A549 (cell line): ENCODE measurements around the gene DENND10. TPM values are rescaled to one million over a fixed set of nuclear protein-coding genes. Genes with fewer than 3 reads are reported as not detected.

Source experiments
- ATAC-seq, 2 experiments: fragments of 200-7000 bp in 1 of 2; fragments of >200 bp in 1 of 2; cut with Nextera tagmentation in 1 of 2; cut with Tn5 transposase in 1 of 2; 3 replicates each; pipeline versions ENCODE4 v1.8.0 to v1.9.1; 2018 to 2020; ENCODE audit warnings: mild to moderate bottlenecking in 1 of 2, moderate library complexity in 1 of 2
- CTCF ChIA-PET: fragments of 300-600 bp; sonication (Branson Sonifier 250); formaldehyde crosslinking; extraction: SDS; loops from one replicate; lab custom pipeline; 2021; ENCODE audit warnings: antibody characterized with exemption, inconsistent platforms; lab: Yijun Ruan, JAX
- POLR2A ChIA-PET: fragments of 350-600 bp; formaldehyde crosslinking; extraction: SDS; loops from one replicate; lab custom pipeline; 2021; ENCODE audit warnings: antibody characterized with exemption, inconsistent platforms; lab: Yijun Ruan, JAX
- DNase-seq, 2 experiments: peaks; one replicate each; pipeline versions ENCODE4 v3.0.0 to v3.0.0-alpha.2; 2011 to 2016; ENCODE audit warnings: low read depth in 1 of 2, low spot score in 1 of 2
- FAIRE-seq: peaks from 2 replicates; lab custom pipeline; 2011; peaks lifted over from hg19 to GRCh38; lab: Jason Lieb, UNC
- H3K27ac ChIP-seq, 2 experiments: fragments of >200 bp; sonication (Bioruptor Twin); formaldehyde crosslinking; 3 replicates each; pipeline ENCODE4 v1.5.1; 2016 to 2017
- H3K4me1 ChIP-seq: fragments of >200 bp; sonication (Bioruptor Twin); formaldehyde crosslinking; 3 replicates; pipeline ENCODE4 v1.6.1; 2016
- H3K4me2 ChIP-seq: fragments of >200 bp; sonication (Bioruptor Twin); formaldehyde crosslinking; 3 replicates; pipeline ENCODE4 v1.6.1; 2016
- H3K4me3 ChIP-seq: fragments of >200 bp; sonication (Bioruptor Twin); formaldehyde crosslinking; 3 replicates; pipeline ENCODE4 v1.5.1; 2016
- H3K9me3 ChIP-seq: fragments of >200 bp; sonication (Bioruptor Twin); formaldehyde crosslinking; 3 replicates; pipeline ENCODE4 v1.6.1; 2016
- CHD2 ChIP-seq: fragments of 150-350 bp; IDR thresholded peaks from 2 replicates; pipeline ENCODE4 v1.6.1; 2014; ENCODE audit warnings: low read length; ENCODE audit not compliant: partially characterized antibody
- E2F6 ChIP-seq: IDR thresholded peaks from 2 replicates; pipeline ENCODE4 v1.6.1; 2012; ENCODE audit warnings: low read depth, borderline replicate concordance
- EHMT2 ChIP-seq: fragments of 200-600 bp; sonication (generic); IDR thresholded peaks from 2 replicates; pipeline ENCODE4 v1.6.1; 2016; ENCODE audit warnings: antibody characterized with exemption, low read depth, mild to moderate bottlenecking, moderate library complexity
- ESRRA ChIP-seq: fragments of 150-350 bp; IDR thresholded peaks from 2 replicates; pipeline ENCODE4 v1.6.1; 2014; ENCODE audit warnings: mild to moderate bottlenecking, low read length, borderline replicate concordance
- FOSL2 ChIP-seq, 2 experiments: fragments of 450-650 bp in 1 of 2; fragments of >200 bp in 1 of 2; sonication (Bioruptor Twin) in 1 of 2; formaldehyde crosslinking; IDR thresholded peaks; 2 replicates each; pipeline versions ENCODE4 v1.5.0 to v1.6.1; 2016 to 2020; ENCODE audit warnings: mild to moderate bottlenecking in 1 of 2, moderate library complexity in 1 of 2
- HDAC2 ChIP-seq: fragments of 200-600 bp; sonication (generic); IDR thresholded peaks from 2 replicates; pipeline ENCODE4 v1.6.1; 2016
- HOXB5 ChIP-seq: fragments of 250-450 bp; sonication (Bioruptor Pico); IDR thresholded peaks from 2 replicates; pipeline ENCODE4 v1.5.0; 2020; ENCODE audit warnings: mild to moderate bottlenecking, moderate library complexity
- NPAS2 ChIP-seq: fragments of 250-450 bp; sonication (Bioruptor Pico); IDR thresholded peaks from 2 replicates; pipeline ENCODE4 v1.8.0; 2022; ENCODE audit warnings: mild to moderate bottlenecking, moderate library complexity, borderline replicate concordance
- POLR2A ChIP-seq: IDR thresholded peaks from 2 replicates; pipeline ENCODE4 v1.6.1; 2012; ENCODE audit warnings: mild to moderate bottlenecking, low read length
- RCOR1 ChIP-seq: fragments of 150-350 bp; IDR thresholded peaks from 2 replicates; pipeline ENCODE4 v1.6.1; 2014; ENCODE audit warnings: antibody characterized with exemption, low read length, low read depth
- REST ChIP-seq: fragments of 200-600 bp; sonication (generic); IDR thresholded peaks from 2 replicates; pipeline ENCODE4 v1.6.1; 2016; ENCODE audit warnings: antibody characterized with exemption, mild to moderate bottlenecking, moderate library complexity
- RFX5 ChIP-seq: fragments of 450-650 bp; IDR thresholded peaks from 2 replicates; pipeline ENCODE4 v1.7.1; 2014; ENCODE audit warnings: antibody characterized with exemption, mild to moderate bottlenecking, moderate library complexity
- RNF2 ChIP-seq: fragments of 200-600 bp; sonication (generic); IDR thresholded peaks from 2 replicates; pipeline ENCODE4 v1.6.1; 2016; ENCODE audit warnings: low read depth, mild to moderate bottlenecking, antibody characterized with exemption, moderate library complexity, borderline replicate concordance
- SREBF2 ChIP-seq: fragments of 450-650 bp; IDR thresholded peaks from 2 replicates; pipeline ENCODE4 v1.6.1; 2014; ENCODE audit warnings: mild to moderate bottlenecking, moderate library complexity
- TFCP2L1 ChIP-seq: fragments of 250-450 bp; sonication (Bioruptor Pico); IDR thresholded peaks from 2 replicates; pipeline ENCODE4 v1.5.0; 2021; ENCODE audit warnings: mild to moderate bottlenecking
- TP53 ChIP-seq: fragments of 250-450 bp; sonication (Bioruptor Pico); IDR thresholded peaks from 2 replicates; pipeline ENCODE4 v1.5.0; 2021; ENCODE audit warnings: mild to moderate bottlenecking, moderate library complexity
- ZFP36 ChIP-seq: fragments of 450-650 bp; IDR thresholded peaks from 2 replicates; pipeline ENCODE4 v1.6.1; 2014; ENCODE audit warnings: borderline replicate concordance; ENCODE audit not compliant: partially characterized antibody
- ZNF302 ChIP-seq: fragments of 250-450 bp; sonication (Bioruptor Pico); IDR thresholded peaks from 2 replicates; pipeline ENCODE4 v1.9.0; 2021; ENCODE audit warnings: inconsistent platforms, mild to moderate bottlenecking, moderate library complexity
- WGBS: methylation state at CpG from one replicate; pipeline ENCODE4 v1.1.6; 2017; ENCODE audit errors: missing lambda C conversion rate; 5-methylcytosine and 5-hydroxymethylcytosine counted together
- polyA plus RNA-seq, 4 experiments: library from polyadenylated mRNA; depleted of rRNA in 3 of 4; stranded (reverse); fragments of >200 nt; fragmentation: RNase III in 1 of 4; extraction: RNeasy Plus Mini Kit Qiagen cat#74134 plus additional on column Dnase treatment in 1 of 4; gene quantifications; 2 replicates in 3 of 4; 3 replicates in 1 of 4; pipeline ENCODE4 v1.2.3, GENCODE V29; 2011 to 2017

The DENND10 gene
- polyA plus RNA-seq, 2 of the 4 experiments (the other 2 are of a cell fraction): 49.7 to 94.3 TPM

- ATAC-seq (no peak), FAIRE-seq (no peak), DNase-seq (no peak)
- peak overlapping the region; percentile 98 for H3K4me2 ChIP-seq
- H3K4me3 ChIP-seq: peak overlapping the region; percentile 85
- no peaks in the 10 kb centered on the region for H3K9me3 ChIP-seq
- CTCF ChIA-PET: no interaction called here
- H3K4me1 ChIP-seq: peaks cover 40% of the 10 kb centered on the region
- peak overlapping the region; percentile 14 to 17; a peak in 2 of 6 replicates for H3K27ac ChIP-seq
- TF ChIP-seq ZFP36 (no peak), TP53 (CRISPR knock-in tag) (no peak)
- TF ChIP-seq, all 56 proteins: peak for 0
- 27% methylated on average over 10 of the region's 10 CpGs for WGBS
- POLR2A ChIA-PET: no interaction called here
Measured at GRCh38 chr10:119078422-119079179, 25.3 kb upstream of the DENND10 start.

GRCh38 chr10:119079599-119080520 lies 24.1 kb upstream of the DENND10 start:
- no peaks in the 10 kb centered on the region for H3K9me3 ChIP-seq
- H3K4me3 ChIP-seq: peak overlapping the region; percentile 85
- no peak for FAIRE-seq
- 0 out of 2 replicates have a peak, but pooled peaks have one; percentile 22 for TF ChIP-seq HOXB5 (CRISPR knock-in tag)
- TF ChIP-seq CHD2: peak; percentile 60
- no peak for TF ChIP-seq EHMT2
- no peak for TF ChIP-seq RNF2
- TF ChIP-seq RCOR1: no peak
- TF ChIP-seq E2F6: no peak
- TF ChIP-seq REST: peak; percentile 64
- peak; percentile 68; the same call in 1 of the 2 replicates for TF ChIP-seq TP53 (CRISPR knock-in tag)
- TF ChIP-seq ZNF302: no peak
- TF ChIP-seq ESRRA: 0 out of 2 replicates have a peak, but pooled peaks have one; percentile 20
- TF ChIP-seq TFCP2L1 (CRISPR knock-in tag): 0 out of 2 replicates have a peak, but pooled peaks have one; percentile 40
- TF ChIP-seq HDAC2: no peak
- TF ChIP-seq RFX5: no peak
- TF ChIP-seq SREBF2: no peak
- TF ChIP-seq NPAS2 (CRISPR knock-in tag): no peak
- no peak for TF ChIP-seq FOSL2 (IDR thresholded peaks at IDR 0.05)
- TF ChIP-seq FOSL2 (CRISPR knock-in tag; IDR thresholded peaks at IDR 0.05): no peak
- TF ChIP-seq POLR2A: peak; percentile 42
- TF ChIP-seq, all 56 proteins: peak for 7
- 2% methylated on average over 37 of the region's 48 CpGs for WGBS
- DNase-seq: peak; percentile 76 to 80
- POLR2A ChIA-PET: interaction anchor here (0.7 to 1.6 kb wide), 3 partner anchors 11 to 73 kb away, joined by 3 read pairs; no protein-coding TSS in a partner anchor
- Histone ChIP-seq H3K27ac (peak overlapping the region; percentile 96 to 99), H3K4me1 (peaks cover 34% of the 10 kb centered on the region; the same call in 2 of the 3 replicates), H3K4me2 (peak overlapping the region; percentile 98)
- CTCF ChIA-PET: no interaction called here
- ATAC-seq: peak; percentile 85 to 91
